H1 (cell line): ENCODE data around the gene NT5C1A. TPM values are rescaled to one million over a fixed set of nuclear protein-coding genes. Genes with fewer than 3 reads are reported as not detected.

Experiments used
- BACH1 ChIP-seq: IDR thresholded peaks from 2 replicates; pipeline ENCODE4 v1.6.1; 2012; ENCODE audit warnings: low read length, improper control_type of control experiment
- EZH2 ChIP-seq: fragments of 200-600 bp; sonication (generic); IDR thresholded peaks from 2 replicates; pipeline ENCODE4 v1.7.1; 2012; ENCODE audit warnings: low read depth, mild to moderate bottlenecking, moderate library complexity, low read length, inconsistent platforms; ENCODE audit not compliant: severe bottlenecking
- KDM1A ChIP-seq: fragments of 200-600, 300-600 bp; sonication (generic); IDR thresholded peaks from 2 replicates; pipeline ENCODE4 v1.7.1; 2016; ENCODE audit warnings: mild to moderate bottlenecking, low read length, borderline replicate concordance
- MAFK ChIP-seq: IDR thresholded peaks from 2 replicates; pipeline ENCODE4 v1.6.1; 2012; ENCODE audit warnings: low read depth, mild to moderate bottlenecking, improper control_type of control experiment, low read length
- MAX ChIP-seq: IDR thresholded peaks from 2 replicates; pipeline ENCODE4 v1.6.1; 2012; ENCODE audit warnings: inconsistent platforms
- POLR2A ChIP-seq, 2 experiments: IDR thresholded peaks; 1 replicate in 1 of 2; 2 replicates in 1 of 2; pipeline ENCODE4 v1.6.1; 2011; ENCODE audit warnings: low read depth in 2 of 2, low read length in 2 of 2, mild to moderate bottlenecking in 2 of 2; ENCODE audit errors: control extremely low read depth in 1 of 2
- TBP ChIP-seq: IDR thresholded peaks from 2 replicates; pipeline ENCODE4 v1.6.1; 2011; ENCODE audit warnings: low read depth, low read length, improper control_type of control experiment
- TEAD4 ChIP-seq: IDR thresholded peaks from 2 replicates; pipeline ENCODE4 v1.6.1; 2012; ENCODE audit warnings: low read depth, low read length, inconsistent platforms, mixed read lengths
- YY1 ChIP-seq: IDR thresholded peaks from 2 replicates; pipeline ENCODE4 v1.6.1; 2011; ENCODE audit warnings: low read depth, mild to moderate bottlenecking, low read length
- polyA plus RNA-seq, 7 experiments: library from polyadenylated mRNA; depleted of rRNA in 3 of 7; stranded (reverse) in 5 of 7; unstranded in 2 of 7; fragments of >200 nt in 5 of 7; fragments of 200-250 nt in 2 of 7; gene quantifications; 1 replicate in 5 of 7; 2 replicates in 1 of 7; 4 replicates in 1 of 7; pipeline versions ENCODE4 v1.2.1 to v1.2.3, GENCODE V29; 2011 to 2013; ENCODE audit warnings: missing spikeins in 2 of 7, mixed read lengths in 2 of 7
- total RNA-seq: library from RNA; stranded (reverse); fragmentation: NEBNext Ultra II Directional; extraction: Animal tissue kit (Norgen Biotek cat#: 25700); gene quantifications from 2 replicates; pipeline ENCODE4 v1.2.1, GENCODE V29; 2021

Gene NT5C1A
- total and polyA plus RNA-seq, 2 of the 8 experiments (the other 6 are each of a cell fraction or from before 2014, with no cell fraction given): not detected

GRCh38 chr1:39701049-39701439 is 29.1 kb upstream of the NT5C1A start (continued):
- TF ChIP-seq TEAD4: 0 out of 2 replicates have a peak, but pooled peaks have one; percentile 37
- 0 out of 2 replicates have a peak, but pooled peaks have one; percentile 30 for TF ChIP-seq YY1
- TF ChIP-seq MAFK: no peak
- TF ChIP-seq POLR2A (IDR thresholded peaks at IDR 0.05; ENCODE audit: control extremely low read depth in 1 of 2, low read depth in 2 of 2, low read length in 2 of 2): no peak
- no peak for TF ChIP-seq KDM1A
- no peak for TF ChIP-seq MAX
- TF ChIP-seq BACH1: no peak
- TF ChIP-seq EZH2: peak; percentile 3
- no peak for TF ChIP-seq TBP
- TF ChIP-seq, all 59 proteins: peak for 4
